Activated CD4-positive, alpha-beta T cell treated with anti-CD3 and anti-CD28 coated beads, Interleukin-2, amount 50 U/mL, for 4 hours (primary cell): ENCODE data around the gene ACER2.
"Not testable (repeated sequence)": the region's sequence is repeated elsewhere in the genome, so short reads cannot be mapped to it uniquely, and the experiment has no call there.

ENCODE experiments used
- DNase-seq, 2 experiments: peaks; one replicate each; pipeline ENCODE4 v3.0.0-alpha.2; 2020

Gene ACER2

GRCh38 chr9:19409401-19410194 lies 789 bp downstream of the ACER2 start:
- DNase-seq: no peak

- no peak for DNase-seq
Observed at GRCh38 chr9:19410195-19410503, 1.3 kb downstream of the ACER2 start.

- DNase-seq: no peak
Observed at GRCh38 chr9:19410594-19410993, 1.8 kb downstream of the ACER2 start.

GRCh38 chr9:19411316-19411715 lies 2.5 kb downstream of the ACER2 start:
- DNase-seq: no peak

- DNase-seq: not testable (repeated sequence)
Observed at GRCh38 chr9:19413456-19413855, 4.6 kb downstream of the ACER2 start.

- no peak for DNase-seq
Observed at GRCh38 chr9:19416143-19416542, 7.3 kb downstream of the ACER2 start.

- no peak for DNase-seq
Observed at GRCh38 chr9:19420877-19421276, 12.1 kb downstream of the ACER2 start.

- DNase-seq: no peak
Observed at GRCh38 chr9:19423163-19423562, 14.4 kb downstream of the ACER2 start.

GRCh38 chr9:19424176-19424779 lies 15.5 kb downstream of the ACER2 start:
- no peak for DNase-seq

GRCh38 chr9:19429595-19429994 lies 20.8 kb downstream of the ACER2 start:
- no peak for DNase-seq

GRCh38 chr9:19430201-19430760 lies 21.5 kb downstream of the ACER2 start:
- DNase-seq: no peak

- DNase-seq: no peak
Observed at GRCh38 chr9:19431361-19432171, 22.8 kb downstream of the ACER2 start.

- DNase-seq: no peak
Observed at GRCh38 chr9:19432473-19432872, 23.7 kb downstream of the ACER2 start.

- DNase-seq: not testable (repeated sequence)
Observed at GRCh38 chr9:19433729-19434128, 24.9 kb downstream of the ACER2 start.

- no peak for DNase-seq
Observed at GRCh38 chr9:19440376-19440775, 31.6 kb downstream of the ACER2 start.

GRCh38 chr9:19440823-19441580 lies 32.2 kb downstream of the ACER2 start:
- no peak for DNase-seq

- DNase-seq: no peak
Observed at GRCh38 chr9:19441730-19442129, 32.9 kb downstream of the ACER2 start.

GRCh38 chr9:19442240-19442639 lies 33.4 kb downstream of the ACER2 start:
- DNase-seq: no peak

- no peak for DNase-seq
Observed at GRCh38 chr9:19445452-19445851, 36.6 kb downstream of the ACER2 start.

GRCh38 chr9:19446361-19446861 lies 37.6 kb downstream of the ACER2 start:
- no peak for DNase-seq

- no peak for DNase-seq
Observed at GRCh38 chr9:19451240-19452087, 42.7 kb downstream of the ACER2 start.

GRCh38 chr9:19456426-19456825 lies 47.6 kb downstream of the ACER2 start:
- DNase-seq: no peak
